Esophagus muscularis mucosa (tissue), 4 donors: ENCODE data around the gene STT3B. TPM values are rescaled to one million over a fixed set of nuclear protein-coding genes. Genes with fewer than 3 reads are reported as not detected.

ENCODE experiments used
- DNase-seq: peaks from one replicate; pipeline ENCODE4 v3.0.0-alpha.2; 2017; ENCODE audit errors: extremely low spot score
- H3K27ac ChIP-seq, 4 donors: fragments of 200-600 bp; sonication (generic); replicated peaks in 1 of 4; 1 replicate in 3 of 4; 2 replicates in 1 of 4; pipeline ENCODE4 v1.5.1; 2016 to 2019; ENCODE audit warnings: mild to moderate bottlenecking in 1 of 4
- H3K27me3 ChIP-seq, 4 donors: fragments of 200-600 bp; sonication (generic); one replicate each; pipeline versions ENCODE4 v1.5.1 to v1.6.0; 2016 to 2019
- H3K36me3 ChIP-seq, 4 donors: fragments of 200-600 bp; sonication (generic); one replicate each; pipeline ENCODE4 v1.5.1; 2016 to 2019
- H3K4me1 ChIP-seq, 4 donors: fragments of 200-600 bp; sonication (generic); one replicate each; pipeline ENCODE4 v1.5.1; 2016 to 2019
- H3K4me3 ChIP-seq, 4 donors: fragments of 200-600 bp; sonication (generic); 1 replicate in 2 of 4; 2 replicates in 2 of 4; pipeline ENCODE4 v1.5.1; 2016 to 2019; ENCODE audit warnings: mild to moderate bottlenecking in 4 of 4, moderate library complexity in 1 of 4
- H3K9me3 ChIP-seq, 4 donors: fragments of 200-600 bp; sonication (generic); 1 replicate in 3 of 4; 2 replicates in 1 of 4; pipeline ENCODE4 v1.5.1; 2016 to 2019
- CTCF ChIP-seq, 3 experiments: fragments of 200-600 bp in 2 of 3; fragments of 450-650 bp in 1 of 3; sonication (generic) in 2 of 3; IDR thresholded peaks; one replicate each; pipeline ENCODE4 v1.5.1; 2017 to 2019; ENCODE audit warnings: antibody characterized with exemption in 3 of 3, mild to moderate bottlenecking in 2 of 3, moderate library complexity in 1 of 3
- EP300 ChIP-seq: sonication (generic); formaldehyde crosslinking; IDR thresholded peaks from one replicate; pipeline ENCODE4 v1.6.1; 2017; ENCODE audit warnings: antibody characterized with exemption
- POLR2A ChIP-seq: fragments of 450-650 bp; IDR thresholded peaks from one replicate; pipeline ENCODE4 v1.6.1; 2017; ENCODE audit warnings: antibody characterized with exemption, moderate library complexity, mild to moderate bottlenecking, low read depth
- POLR2AphosphoS5 ChIP-seq, 2 donors: sonication (generic); formaldehyde crosslinking; IDR thresholded peaks; one replicate each; pipeline ENCODE4 v1.6.1; 2017; ENCODE audit warnings: antibody characterized with exemption in 2 of 2
- WGBS: methylation state at CpG from one replicate; pipeline ENCODE4 v1.1.5; 2018; 5-methylcytosine and 5-hydroxymethylcytosine counted together
- intact Hi-C: fragments of 100-400 bp; cut with DNase I; formaldehyde crosslinking; loops from one replicate; pipeline ENCODE4 v1.15.1; 2023
- total RNA-seq, 4 donors: library from RNA; depleted of rRNA; stranded (reverse); fragments of >200 nt; gene quantifications; one replicate each; pipeline versions ENCODE4 v1.1.0 to v1.2.1, GENCODE V29; 2016

STT3B gene
- total RNA-seq, 4 donors from 2014 or later, result 58.8 to 74.3 (median 69.3) TPM

GRCh38 chr3:31580645-31581044 is 47.9 kb downstream of the STT3B start:
- Histone ChIP-seq H3K4me1 (peaks cover 2 to 23% (median 15%) of the 10 kb centered on the region in 4 donors), H3K4me3 (no peak overlapping the region), H3K36me3 (peaks cover 0 to 7% (median 2%) of the 10 kb centered on the region in 4 donors), H3K27me3 (no peaks in the 10 kb centered on the region), H3K27ac (no peak overlapping the region), H3K9me3 (peaks cover 0 to 6% (median 0%) of the 10 kb centered on the region in 4 donors)
- 92% methylated on average over 2 of the region's 2 CpGs for WGBS
- intact Hi-C loops, result no loop called here
- no peak for DNase-seq
- no peak for TF ChIP-seq POLR2AphosphoS5 (IDR thresholded peaks at IDR 0.05)
- TF ChIP-seq CTCF (IDR thresholded peaks at IDR 0.05), result no peak
- TF ChIP-seq POLR2A, result no peak
- no peak for TF ChIP-seq EP300

DNA sequence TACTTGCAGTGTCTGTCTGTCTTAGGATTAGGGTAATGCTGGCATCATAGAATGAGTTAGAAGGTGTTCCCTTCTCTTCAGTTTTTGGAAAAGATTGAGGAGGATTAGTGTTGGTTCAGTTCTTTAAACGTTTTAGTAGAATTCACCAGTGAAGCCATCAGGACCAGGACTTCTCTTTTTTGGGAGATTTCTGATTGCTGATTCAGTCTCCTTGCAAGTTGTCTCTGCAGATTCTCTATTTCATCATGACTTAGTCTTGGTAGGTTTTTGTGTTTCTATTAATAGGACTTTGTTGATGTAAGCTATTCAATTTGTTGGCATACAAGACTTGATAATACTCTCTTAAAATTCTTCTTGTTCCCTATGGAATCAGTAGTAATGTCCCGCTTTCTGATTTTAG is 48.9 kb downstream of the STT3B start:
- Histone ChIP-seq H3K36me3 (peaks cover 0 to 5% (median 2%) of the 10 kb centered on the region in 4 donors), H3K27ac (no peak overlapping the region), H3K4me3 (no peak overlapping the region), H3K27me3 (no peaks in the 10 kb centered on the region), H3K9me3 (peaks cover 0 to 6% (median 0%) of the 10 kb centered on the region in 4 donors), H3K4me1 (peaks cover 0 to 23% (median 15%) of the 10 kb centered on the region in 4 donors)
- no peak for TF ChIP-seq CTCF (IDR thresholded peaks at IDR 0.05)
- TF ChIP-seq POLR2AphosphoS5 (IDR thresholded peaks at IDR 0.05), result no peak
- TF ChIP-seq EP300, result no peak
- no peak for TF ChIP-seq POLR2A
- WGBS, result 87% methylated on average over 2 of the region's 2 CpGs
- intact Hi-C loops, result no loop called here
- no peak for DNase-seq

- peaks cover 0 to 24% (median 4%) of the 10 kb centered on the region in 4 donors for H3K36me3 ChIP-seq
These were observed 56.5 kb downstream of the STT3B start for GRCh38 chr3:31589228-31589627.

DNA sequence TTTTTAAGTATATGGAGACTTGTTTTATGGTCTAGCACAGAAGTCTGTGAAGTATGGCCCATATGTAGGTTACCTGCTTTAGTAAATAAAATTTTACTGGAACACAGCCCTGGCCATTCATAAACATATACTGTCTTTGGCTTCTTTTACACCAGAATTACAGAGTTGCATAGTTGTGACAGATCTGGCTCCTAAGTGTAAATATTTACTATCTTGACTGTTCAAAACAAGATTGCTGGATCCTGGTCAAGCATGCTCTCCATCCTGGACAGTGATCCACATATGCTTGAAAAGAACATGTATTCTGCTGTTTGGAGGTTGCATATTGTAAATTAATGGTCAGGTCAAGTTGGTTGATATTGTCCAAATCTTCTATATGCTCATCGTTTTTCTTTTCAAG is 57.9 kb downstream of the STT3B start:
- TF ChIP-seq POLR2A (no peak), CTCF (IDR thresholded peaks at IDR 0.05) (no peak), EP300 (no peak), POLR2AphosphoS5 (IDR thresholded peaks at IDR 0.05) (no peak)
- H3K4me3 ChIP-seq, result no peak overlapping the region
- intact Hi-C loops, result no loop called here
- no peak for DNase-seq
- H3K27me3 ChIP-seq, result no peaks in the 10 kb centered on the region
- peaks cover 0 to 13% (median 6%) of the 10 kb centered on the region in 4 donors for H3K9me3 ChIP-seq
- H3K27ac ChIP-seq, result no peak overlapping the region
- H3K36me3 ChIP-seq, result peaks cover 0 to 34% (median 6%) of the 10 kb centered on the region in 4 donors
- WGBS, result 94% methylated on average over 1 of the region's 1 CpG
- no peaks in the 10 kb centered on the region for H3K4me1 ChIP-seq

More at GRCh38 chr3:31589228-31589627, 56.5 kb downstream of the STT3B start:
- DNase-seq, result no peak
- 97% methylated on average over 2 of the region's 2 CpGs for WGBS
- Histone ChIP-seq H3K4me3 (no peak overlapping the region), H3K27ac (no peak overlapping the region), H3K9me3 (peaks cover 0 to 15% (median 6%) of the 10 kb centered on the region in 4 donors), H3K27me3 (no peaks in the 10 kb centered on the region), H3K4me1 (no peaks in the 10 kb centered on the region)
- TF ChIP-seq POLR2A, result no peak
- TF ChIP-seq EP300, result no peak
- TF ChIP-seq CTCF (IDR thresholded peaks at IDR 0.05), result no peak
- no peak for TF ChIP-seq POLR2AphosphoS5 (IDR thresholded peaks at IDR 0.05)
- intact Hi-C loops, result no loop called here

DNA sequence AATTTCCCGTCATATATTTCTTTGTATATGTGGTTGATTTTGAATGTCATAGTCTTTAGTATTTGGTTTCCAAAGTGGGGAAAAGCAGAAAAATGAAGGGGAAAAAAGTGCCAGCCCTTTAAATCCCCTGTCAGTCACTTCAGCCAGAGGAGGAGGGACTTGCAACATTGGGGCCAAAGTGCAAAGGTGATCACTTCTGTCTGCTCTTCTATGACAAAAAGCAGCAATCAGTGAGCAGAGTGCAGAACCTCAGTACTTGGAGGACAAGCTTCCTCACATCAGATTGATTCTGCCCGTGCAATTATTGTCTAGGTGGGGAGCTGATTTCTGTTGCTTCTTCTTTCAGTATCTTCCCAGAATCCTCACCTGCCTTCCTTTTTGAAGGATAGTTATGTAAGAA is 60.0 kb downstream of the STT3B start:
- intact Hi-C loops, result no loop called here
- TF ChIP-seq POLR2A (no peak), POLR2AphosphoS5 (IDR thresholded peaks at IDR 0.05) (no peak), CTCF (IDR thresholded peaks at IDR 0.05) (no peak), EP300 (no peak)
- no peak overlapping the region for H3K4me3 ChIP-seq
- peaks cover 0 to 13% (median 6%) of the 10 kb centered on the region in 4 donors for H3K9me3 ChIP-seq
- no peak overlapping the region for H3K27ac ChIP-seq
- 97% methylated on average over 2 of the region's 2 CpGs for WGBS
- peaks cover 0 to 41% (median 6%) of the 10 kb centered on the region in 4 donors for H3K36me3 ChIP-seq
- H3K27me3 ChIP-seq, result no peaks in the 10 kb centered on the region
- DNase-seq, result no peak
- no peaks in the 10 kb centered on the region for H3K4me1 ChIP-seq
